GM12878 (cell line): ENCODE data around the gene TEX50. TPM values are rescaled to one million over a fixed set of nuclear protein-coding genes. Genes with fewer than 3 reads are reported as not detected.

Experiments used
- ATAC-seq: fragments of 200-7000 bp; cut with Tn5 transposase; 3 replicates; pipeline ENCODE4 v1.9.1; 2020; ENCODE audit warnings: mild to moderate bottlenecking, moderate library complexity
- BruUV-seq: library from RNA; stranded (reverse); fragments of 400-500 nt; replicated peaks from 2 replicates; lab custom pipeline; 2021; lab: Mats Ljungman, UMichigan
- CTCF ChIA-PET: fragments of 300-600 bp; sonication (Branson Sonifier 250); formaldehyde crosslinking; extraction: SDS; loops from one replicate; lab custom pipeline; 2021; ENCODE audit warnings: inconsistent platforms; lab: Yijun Ruan, JAX
- POLR2A ChIA-PET: fragments of 350-600 bp; formaldehyde crosslinking; extraction: SDS; loops from one replicate; lab custom pipeline; 2021; ENCODE audit warnings: inconsistent platforms; lab: Charles Lee
- RAD21 ChIA-PET: fragments of 300-600 bp; sonication (Branson Sonifier 250); formaldehyde crosslinking; loops from one replicate; lab custom pipeline; 2023; ENCODE audit warnings: antibody characterized with exemption; ENCODE audit not compliant: unreplicated experiment; lab: Charles Lee
- SMC1A ChIA-PET: fragments of 300-600 bp; sonication (Branson Sonifier 250); formaldehyde crosslinking; loops from one replicate; lab custom pipeline; 2023; ENCODE audit not compliant: unreplicated experiment, uncharacterized antibody; lab: Charles Lee
- DNase-seq: peaks from one replicate; pipeline ENCODE4 v3.0.0-alpha.2; 2011; ENCODE audit warnings: low read depth, low spot score
- FAIRE-seq: peaks from 3 replicates; lab custom pipeline; 2011; peaks lifted over from hg19 to GRCh38; lab: Jason Lieb, UNC
- H2AFZ ChIP-seq: 2 replicates; pipeline ENCODE4 v1.6.0; 2011; ENCODE audit warnings: low read depth, low read length, control low read depth; ENCODE audit not compliant: control insufficient read depth
- H3K27ac ChIP-seq: 2 replicates; pipeline ENCODE4 v1.5.1; 2011; ENCODE audit warnings: control low read depth; ENCODE audit not compliant: control insufficient read depth, insufficient read depth
- H3K27me3 ChIP-seq, 2 experiments: replicated peaks in 1 of 2; 2 replicates each; pipeline versions ENCODE4 v1.6.0 to v1.6.1; 2011; ENCODE audit warnings: low read length in 1 of 2; ENCODE audit not compliant: control insufficient read depth in 2 of 2, insufficient read depth in 2 of 2
- H3K36me3 ChIP-seq, 2 experiments: 2 replicates each; pipeline ENCODE4 v1.5.1; 2011; ENCODE audit warnings: low read length in 1 of 2; ENCODE audit not compliant: control insufficient read depth in 2 of 2, insufficient read depth in 2 of 2
- H3K4me1 ChIP-seq: 2 replicates; pipeline ENCODE4 v1.6.1; 2011; ENCODE audit warnings: mild to moderate bottlenecking, low read length, moderate library complexity, mixed read lengths; ENCODE audit not compliant: control insufficient read depth, insufficient read depth
- H3K4me2 ChIP-seq: 2 replicates; pipeline ENCODE4 v1.6.0; 2011; ENCODE audit warnings: control low read depth; ENCODE audit not compliant: control insufficient read depth, insufficient read depth
- H3K4me3 ChIP-seq: fragments of 200-600 bp; sonication (generic); 2 replicates; pipeline ENCODE4 v1.5.1; 2016
- H3K79me2 ChIP-seq: 2 replicates; pipeline ENCODE4 v1.6.0; 2011; ENCODE audit warnings: low read length; ENCODE audit not compliant: control insufficient read depth, insufficient read depth
- H3K9ac ChIP-seq: 2 replicates; pipeline ENCODE4 v1.8.0; 2011; ENCODE audit warnings: low read length, control low read depth, mixed read lengths; ENCODE audit not compliant: control insufficient read depth, insufficient read depth
- H3K9me3 ChIP-seq: replicated peaks from 3 replicates; pipeline ENCODE4 v1.5.1; 2011; ENCODE audit warnings: mild to moderate bottlenecking, low read length; ENCODE audit not compliant: control insufficient read depth, insufficient read depth
- H4K20me1 ChIP-seq: 2 replicates; pipeline ENCODE4 v1.6.0; 2011; ENCODE audit not compliant: control insufficient read depth, insufficient read depth
- ATF3 ChIP-seq: IDR thresholded peaks from 2 replicates; pipeline ENCODE4 v1.6.1; 2011; ENCODE audit warnings: low read depth, mild to moderate bottlenecking, low read length, moderate library complexity, borderline replicate concordance; ENCODE audit errors: extremely low read depth
- BMI1 ChIP-seq: fragments of 450-650 bp; IDR thresholded peaks from 2 replicates; pipeline ENCODE4 v1.6.1; 2016; ENCODE audit warnings: mild to moderate bottlenecking, moderate library complexity, borderline replicate concordance
- CHD2 ChIP-seq: IDR thresholded peaks from 2 replicates; pipeline ENCODE4 v1.6.1; 2011; ENCODE audit warnings: low read depth, low read length, improper control_type of control experiment, borderline replicate concordance
- EED ChIP-seq: sonication (generic); IDR thresholded peaks from 2 replicates; pipeline ENCODE4 v1.6.1; 2016; ENCODE audit warnings: antibody characterized with exemption, low read depth
- ELK1 ChIP-seq: IDR thresholded peaks from 2 replicates; pipeline ENCODE4 v1.6.1; 2012; ENCODE audit warnings: low read depth, low read length, improper control_type of control experiment
- EZH2 ChIP-seq: IDR thresholded peaks from 2 replicates; pipeline ENCODE4 v1.6.1; 2012; ENCODE audit warnings: low read depth, mild to moderate bottlenecking, control low read depth, inconsistent platforms, low read length, borderline replicate concordance; ENCODE audit not compliant: control insufficient read depth
- FOXK2 ChIP-seq: fragments of 450-650 bp; IDR thresholded peaks from 2 replicates; pipeline ENCODE4 v1.6.1; 2017; ENCODE audit warnings: mild to moderate bottlenecking, moderate library complexity
- HDGF ChIP-seq: fragments of 450-650 bp; IDR thresholded peaks from 2 replicates; pipeline ENCODE4 v1.6.1; 2016; ENCODE audit warnings: antibody characterized with exemption
- MYC ChIP-seq: IDR thresholded peaks from 2 replicates; pipeline ENCODE4 v1.6.1; 2011; ENCODE audit warnings: mild to moderate bottlenecking, low read length, moderate library complexity, inconsistent platforms; ENCODE audit not compliant: insufficient read depth, insufficient replicate concordance, insufficient read length, severe bottlenecking
- NFXL1 ChIP-seq: fragments of 450-650 bp; IDR thresholded peaks from 2 replicates; pipeline ENCODE4 v1.6.1; 2017; ENCODE audit warnings: antibody characterized with exemption, mild to moderate bottlenecking, borderline replicate concordance
- NR2F1 ChIP-seq: fragments of 450-650 bp; conservative IDR thresholded peaks from 2 replicates; pipeline ENCODE4 v1.6.1; 2017; ENCODE audit warnings: mild to moderate bottlenecking
- POLR2AphosphoS2 ChIP-seq: IDR thresholded peaks from 2 replicates; pipeline ENCODE4 v1.6.1; 2011; ENCODE audit warnings: low read depth, mild to moderate bottlenecking, low read length, improper control_type of control experiment, moderate library complexity
- RFX5 ChIP-seq: IDR thresholded peaks from 2 replicates; pipeline ENCODE4 v1.6.1; 2011; ENCODE audit warnings: low read depth, low read length, improper control_type of control experiment
- SUPT20H ChIP-seq: IDR thresholded peaks from 2 replicates; pipeline ENCODE4 v1.6.1; 2011; ENCODE audit warnings: low read depth, mild to moderate bottlenecking, low read length, moderate library complexity, borderline replicate concordance; ENCODE audit not compliant: control insufficient read depth
- WGBS: methylation state at CpG from one replicate; pipeline ENCODE4 v1.1.6; 2016; ENCODE audit warnings: low lambda C conversion rate; ENCODE audit not compliant: insufficient replicate concordance, insufficient coverage; ENCODE audit errors: missing lambda C conversion rate; 5-methylcytosine and 5-hydroxymethylcytosine counted together
- in situ Hi-C: fragments of 300-500 bp; cut with MboI; formaldehyde crosslinking; loops from 9 replicates; pipeline ENCODE4 v1.14.3; 2018; ENCODE audit warnings: mixed read lengths
- intact Hi-C: fragments of 100-400 bp; cut with micrococcal nuclease; formaldehyde crosslinking; loops from one replicate; pipeline ENCODE4 v1.14.2; 2022; ENCODE audit not compliant: unreplicated experiment
- polyA plus RNA-seq, 11 experiments: library from polyadenylated mRNA; depleted of rRNA in 4 of 11; unstranded in 6 of 11; stranded (reverse) in 5 of 11; fragments of >200 nt; fragmentation: Nextera tagmentation in 4 of 11; fragmentation: Illumina TruSeq in 1 of 11; extraction: Ambion mirVana in 4 of 11; extraction: Trizol in 1 of 11; gene quantifications; 1 replicate in 1 of 11; 2 replicates in 10 of 11; pipeline versions ENCODE4 v1.2.1 to v1.2.3, GENCODE V29; 2011 to 2016; ENCODE audit warnings: inconsistent platforms in 2 of 11, missing spikeins in 2 of 11, low read depth in 1 of 11
- total RNA-seq, 4 experiments: library from RNA; depleted of rRNA in 3 of 4; stranded (reverse); fragments of >200 nt in 3 of 4; fragmentation: Illumina TruSeq in 1 of 4; extraction: Trizol in 1 of 4; gene quantifications; 2 replicates each; pipeline versions ENCODE4 v1.2.1 to v1.2.3, GENCODE V29; 2013 to 2021
- TF ChIP-seq, protein P1 (sequence below): IDR thresholded peaks from 2 replicates; pipeline ENCODE4 v1.6.1; 2012; ENCODE audit warnings: mild to moderate bottlenecking, low read depth, low read length
- TF ChIP-seq, protein P2 (sequence below): IDR thresholded peaks from 2 replicates; pipeline ENCODE4 v1.6.1; 2012; ENCODE audit warnings: low read depth, low read length, improper control_type of control experiment
- TF ChIP-seq, protein P3 (sequence below): fragments of 450-650 bp; IDR thresholded peaks from 2 replicates; pipeline ENCODE4 v1.6.1; 2017; ENCODE audit warnings: antibody characterized with exemption, mild to moderate bottlenecking, moderate library complexity

Gene TEX50
- total and polyA plus RNA-seq, 10 of the 15 experiments (the other 5 are each of a cell fraction or from before 2014, with no cell fraction given), result not detected

- CTCF ChIA-PET, result no interaction called here
- Histone ChIP-seq H3K27me3 (no peaks in the 10 kb centered on the region; a peak in 1 of 4 replicates), H3K9me3 (peaks cover 6% of the 10 kb centered on the region; the same call in 2 of the 3 replicates), H3K4me1 (no peaks in the 10 kb centered on the region), H3K79me2 (no peaks in the 10 kb centered on the region), H2AFZ (no peak overlapping the region), H4K20me1 (no peaks in the 10 kb centered on the region), H3K9ac (no peak overlapping the region), H3K4me3 (no peak overlapping the region), H3K4me2 (no peak overlapping the region), H3K36me3 (no peaks in the 10 kb centered on the region), H3K27ac (no peak overlapping the region)
- in situ Hi-C loops (no loop called here), intact Hi-C loops (no loop called here)
- RAD21 ChIA-PET, result no interaction called here
- no TSS peak for BruUV-seq
- FAIRE-seq (no peak), DNase-seq (no peak), ATAC-seq (no peak)
- 17% methylated on average over 2 of the region's 2 CpGs for WGBS
- SMC1A ChIA-PET, result interaction anchor here (0.8 kb wide), 1 partner anchor 215 kb away, joined by 3 read pairs; no protein-coding TSS in a partner anchor
- POLR2A ChIA-PET, result no interaction called here
- TF ChIP-seq EZH2 (no peak), POLR2AphosphoS2 (no peak), BMI1 (no peak), EED (no peak), NR2F1 (no peak), FOXK2 (no peak), HDGF (no peak), ELK1 (no peak), CHD2 (no peak), ATF3 (no peak), SUPT20H (no peak), RFX5 (no peak), NFXL1 (no peak), MYC (no peak)
- TF ChIP-seq, protein P1, sequence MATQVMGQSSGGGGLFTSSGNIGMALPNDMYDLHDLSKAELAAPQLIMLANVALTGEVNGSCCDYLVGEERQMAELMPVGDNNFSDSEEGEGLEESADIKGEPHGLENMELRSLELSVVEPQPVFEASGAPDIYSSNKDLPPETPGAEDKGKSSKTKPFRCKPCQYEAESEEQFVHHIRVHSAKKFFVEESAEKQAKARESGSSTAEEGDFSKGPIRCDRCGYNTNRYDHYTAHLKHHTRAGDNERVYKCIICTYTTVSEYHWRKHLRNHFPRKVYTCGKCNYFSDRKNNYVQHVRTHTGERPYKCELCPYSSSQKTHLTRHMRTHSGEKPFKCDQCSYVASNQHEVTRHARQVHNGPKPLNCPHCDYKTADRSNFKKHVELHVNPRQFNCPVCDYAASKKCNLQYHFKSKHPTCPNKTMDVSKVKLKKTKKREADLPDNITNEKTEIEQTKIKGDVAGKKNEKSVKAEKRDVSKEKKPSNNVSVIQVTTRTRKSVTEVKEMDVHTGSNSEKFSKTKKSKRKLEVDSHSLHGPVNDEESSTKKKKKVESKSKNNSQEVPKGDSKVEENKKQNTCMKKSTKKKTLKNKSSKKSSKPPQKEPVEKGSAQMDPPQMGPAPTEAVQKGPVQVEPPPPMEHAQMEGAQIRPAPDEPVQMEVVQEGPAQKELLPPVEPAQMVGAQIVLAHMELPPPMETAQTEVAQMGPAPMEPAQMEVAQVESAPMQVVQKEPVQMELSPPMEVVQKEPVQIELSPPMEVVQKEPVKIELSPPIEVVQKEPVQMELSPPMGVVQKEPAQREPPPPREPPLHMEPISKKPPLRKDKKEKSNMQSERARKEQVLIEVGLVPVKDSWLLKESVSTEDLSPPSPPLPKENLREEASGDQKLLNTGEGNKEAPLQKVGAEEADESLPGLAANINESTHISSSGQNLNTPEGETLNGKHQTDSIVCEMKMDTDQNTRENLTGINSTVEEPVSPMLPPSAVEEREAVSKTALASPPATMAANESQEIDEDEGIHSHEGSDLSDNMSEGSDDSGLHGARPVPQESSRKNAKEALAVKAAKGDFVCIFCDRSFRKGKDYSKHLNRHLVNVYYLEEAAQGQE, result no peak
- TF ChIP-seq, protein P2, sequence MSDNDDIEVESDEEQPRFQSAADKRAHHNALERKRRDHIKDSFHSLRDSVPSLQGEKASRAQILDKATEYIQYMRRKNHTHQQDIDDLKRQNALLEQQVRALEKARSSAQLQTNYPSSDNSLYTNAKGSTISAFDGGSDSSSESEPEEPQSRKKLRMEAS, result no peak
- TF ChIP-seq, protein P3, sequence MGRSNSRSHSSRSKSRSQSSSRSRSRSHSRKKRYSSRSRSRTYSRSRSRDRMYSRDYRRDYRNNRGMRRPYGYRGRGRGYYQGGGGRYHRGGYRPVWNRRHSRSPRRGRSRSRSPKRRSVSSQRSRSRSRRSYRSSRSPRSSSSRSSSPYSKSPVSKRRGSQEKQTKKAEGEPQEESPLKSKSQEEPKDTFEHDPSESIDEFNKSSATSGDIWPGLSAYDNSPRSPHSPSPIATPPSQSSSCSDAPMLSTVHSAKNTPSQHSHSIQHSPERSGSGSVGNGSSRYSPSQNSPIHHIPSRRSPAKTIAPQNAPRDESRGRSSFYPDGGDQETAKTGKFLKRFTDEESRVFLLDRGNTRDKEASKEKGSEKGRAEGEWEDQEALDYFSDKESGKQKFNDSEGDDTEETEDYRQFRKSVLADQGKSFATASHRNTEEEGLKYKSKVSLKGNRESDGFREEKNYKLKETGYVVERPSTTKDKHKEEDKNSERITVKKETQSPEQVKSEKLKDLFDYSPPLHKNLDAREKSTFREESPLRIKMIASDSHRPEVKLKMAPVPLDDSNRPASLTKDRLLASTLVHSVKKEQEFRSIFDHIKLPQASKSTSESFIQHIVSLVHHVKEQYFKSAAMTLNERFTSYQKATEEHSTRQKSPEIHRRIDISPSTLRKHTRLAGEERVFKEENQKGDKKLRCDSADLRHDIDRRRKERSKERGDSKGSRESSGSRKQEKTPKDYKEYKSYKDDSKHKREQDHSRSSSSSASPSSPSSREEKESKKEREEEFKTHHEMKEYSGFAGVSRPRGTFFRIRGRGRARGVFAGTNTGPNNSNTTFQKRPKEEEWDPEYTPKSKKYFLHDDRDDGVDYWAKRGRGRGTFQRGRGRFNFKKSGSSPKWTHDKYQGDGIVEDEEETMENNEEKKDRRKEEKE, result no peak
These were observed 4.0 kb downstream of the TEX50 start for GRCh38 chr1:173639102-173639501.
